RWPE2 (cell line): ENCODE measurements around the gene NTNG1.
A peak's percentile ranks its signal among the peaks of the same experiment; 100 is the strongest.

Experiments used
- ATAC-seq: fragments of 200-7000 bp; cut with Tn5 transposase; 3 replicates; pipeline ENCODE4 v1.9.1; 2021; ENCODE audit warnings: low read depth
- DNase-seq: peaks from one replicate; pipeline ENCODE4 v3.0.0-alpha.2; 2020; ENCODE audit warnings: low spot score
- H3K27ac ChIP-seq: fragments of 450-650 bp; 2 replicates; pipeline ENCODE4 v1.5.1; 2017; ENCODE audit warnings: mild to moderate bottlenecking; ENCODE audit not compliant: poor library complexity, severe bottlenecking
- H3K27me3 ChIP-seq: fragments of 250-450 bp; sonication (Bioruptor Pico); 2 replicates; pipeline ENCODE4 v1.5.1; 2021; ENCODE audit warnings: mild to moderate bottlenecking, moderate library complexity; ENCODE audit not compliant: insufficient read depth, poor library complexity, severe bottlenecking
- H3K36me3 ChIP-seq: fragments of 250-450 bp; sonication (Bioruptor Pico); 2 replicates; pipeline ENCODE4 v1.5.1; 2020; ENCODE audit warnings: low read depth, mild to moderate bottlenecking, moderate library complexity
- H3K4me1 ChIP-seq: fragments of 250-450 bp; sonication (Bioruptor Pico); 2 replicates; pipeline ENCODE4 v1.5.1; 2021; ENCODE audit warnings: mild to moderate bottlenecking, moderate library complexity; ENCODE audit not compliant: insufficient read depth, poor library complexity, severe bottlenecking
- H3K4me3 ChIP-seq: fragments of 250-450 bp; sonication (Bioruptor Pico); 2 replicates; pipeline ENCODE4 v1.5.1; 2021; ENCODE audit warnings: mild to moderate bottlenecking, moderate library complexity; ENCODE audit not compliant: severe bottlenecking
- H3K9me3 ChIP-seq: fragments of 250-450 bp; sonication (Bioruptor Pico); 2 replicates; pipeline ENCODE4 v1.5.1; 2021; ENCODE audit warnings: mild to moderate bottlenecking, moderate library complexity; ENCODE audit not compliant: severe bottlenecking
- TF ChIP-seq, protein P1 (sequence below): fragments of 450-650 bp; IDR thresholded peaks from one replicate; pipeline ENCODE4 v1.5.1; 2017; ENCODE audit warnings: mild to moderate bottlenecking, moderate library complexity; ENCODE audit not compliant: poor library complexity, severe bottlenecking

Gene NTNG1

DNA sequence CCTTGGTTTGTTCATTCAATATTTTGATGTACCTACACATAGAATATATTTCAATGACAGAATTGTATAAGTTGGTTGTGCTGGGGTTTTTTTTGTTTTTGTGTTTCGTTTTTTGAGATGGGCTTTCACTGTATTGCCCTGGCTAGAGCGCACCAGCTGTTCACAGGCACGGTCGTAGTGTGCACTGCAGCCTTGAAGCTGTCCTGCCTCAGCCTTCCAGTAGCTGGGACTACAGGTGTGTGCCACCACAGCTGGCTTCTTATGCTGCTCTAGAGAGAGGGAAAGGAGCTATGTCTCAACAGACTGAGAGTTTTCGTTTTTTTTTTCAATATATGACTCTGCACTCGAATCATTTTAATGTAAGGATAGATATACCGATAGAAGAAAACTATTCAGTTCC, 102.6 kb downstream of the NTNG1 start:
- no peak for DNase-seq
- TF ChIP-seq, protein P1, sequence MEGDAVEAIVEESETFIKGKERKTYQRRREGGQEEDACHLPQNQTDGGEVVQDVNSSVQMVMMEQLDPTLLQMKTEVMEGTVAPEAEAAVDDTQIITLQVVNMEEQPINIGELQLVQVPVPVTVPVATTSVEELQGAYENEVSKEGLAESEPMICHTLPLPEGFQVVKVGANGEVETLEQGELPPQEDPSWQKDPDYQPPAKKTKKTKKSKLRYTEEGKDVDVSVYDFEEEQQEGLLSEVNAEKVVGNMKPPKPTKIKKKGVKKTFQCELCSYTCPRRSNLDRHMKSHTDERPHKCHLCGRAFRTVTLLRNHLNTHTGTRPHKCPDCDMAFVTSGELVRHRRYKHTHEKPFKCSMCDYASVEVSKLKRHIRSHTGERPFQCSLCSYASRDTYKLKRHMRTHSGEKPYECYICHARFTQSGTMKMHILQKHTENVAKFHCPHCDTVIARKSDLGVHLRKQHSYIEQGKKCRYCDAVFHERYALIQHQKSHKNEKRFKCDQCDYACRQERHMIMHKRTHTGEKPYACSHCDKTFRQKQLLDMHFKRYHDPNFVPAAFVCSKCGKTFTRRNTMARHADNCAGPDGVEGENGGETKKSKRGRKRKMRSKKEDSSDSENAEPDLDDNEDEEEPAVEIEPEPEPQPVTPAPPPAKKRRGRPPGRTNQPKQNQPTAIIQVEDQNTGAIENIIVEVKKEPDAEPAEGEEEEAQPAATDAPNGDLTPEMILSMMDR = no peak
- ATAC-seq = no peak
- H3K9me3 ChIP-seq = no peaks in the 10 kb centered on the region
- no peak overlapping the region for H3K27ac ChIP-seq
- H3K36me3 ChIP-seq = no peaks in the 10 kb centered on the region
- H3K27me3 ChIP-seq = no peaks in the 10 kb centered on the region
- no peaks in the 10 kb centered on the region for H3K4me1 ChIP-seq
- H3K4me3 ChIP-seq = no peak overlapping the region

- DNase-seq = no peak
- Histone ChIP-seq H3K27ac (no peak overlapping the region), H3K27me3 (no peaks in the 10 kb centered on the region), H3K4me1 (peaks cover 2% of the 10 kb centered on the region), H3K9me3 (no peaks in the 10 kb centered on the region), H3K4me3 (no peak overlapping the region), H3K36me3 (no peaks in the 10 kb centered on the region)
- TF ChIP-seq, protein P1 = no peak
- no peak for ATAC-seq
Observed at GRCh38 chr1:107244709-107245500, 104.1 kb downstream of the NTNG1 start.

DNA sequence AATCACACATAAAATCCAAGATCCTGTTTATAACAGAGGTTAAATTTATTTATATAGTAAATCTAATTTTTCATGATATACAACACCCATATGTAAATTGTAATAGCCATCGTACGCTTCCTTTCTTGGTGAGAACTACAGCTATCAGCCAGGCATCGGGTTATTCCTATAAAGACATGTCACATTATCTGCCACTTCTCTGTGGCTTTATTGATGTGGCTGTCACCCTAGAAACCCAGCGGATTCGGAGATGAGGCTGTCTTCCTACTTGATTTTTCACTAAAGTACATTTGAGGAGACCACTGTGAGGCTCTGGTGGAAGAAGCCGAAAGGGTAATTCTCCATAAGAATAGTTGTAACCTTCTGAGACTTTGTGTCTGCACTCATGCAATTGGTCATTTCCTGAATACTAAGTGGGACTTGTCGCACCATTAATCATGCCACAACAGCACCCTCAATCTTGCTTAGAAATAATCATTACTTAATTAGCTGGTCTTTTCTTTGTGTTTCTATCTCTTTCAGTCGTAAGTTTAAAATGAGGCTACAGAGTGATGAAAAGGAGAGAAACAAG, 106.0 kb downstream of the NTNG1 start:
- peaks cover 4% of the 10 kb centered on the region for H3K4me1 ChIP-seq
- H3K36me3 ChIP-seq = no peaks in the 10 kb centered on the region
- DNase-seq (no peak), ATAC-seq (no peak)
- H3K9me3 ChIP-seq = no peaks in the 10 kb centered on the region
- no peak overlapping the region for H3K4me3 ChIP-seq
- no peak overlapping the region for H3K27ac ChIP-seq
- TF ChIP-seq, protein P1 = no peak
- no peaks in the 10 kb centered on the region for H3K27me3 ChIP-seq

DNA sequence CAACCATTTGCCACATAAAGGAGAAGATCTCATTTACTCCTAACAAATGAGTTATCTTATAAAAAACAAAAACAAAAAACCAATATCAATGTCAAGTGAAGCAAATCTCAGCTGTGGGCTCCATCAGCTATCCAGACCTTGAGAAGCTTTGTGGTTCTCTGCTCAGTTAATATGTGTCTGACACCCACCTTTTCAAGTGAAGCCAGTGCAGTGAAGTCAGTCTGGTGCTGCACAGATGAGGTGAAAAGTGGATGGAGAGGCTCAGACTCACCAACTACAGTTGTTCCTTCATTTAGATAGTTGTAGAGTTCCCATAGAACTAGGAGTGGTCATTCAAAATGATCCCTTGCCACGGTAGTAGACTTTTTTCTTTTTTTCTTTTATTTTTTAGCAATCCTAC, 106.8 kb downstream of the NTNG1 start:
- TF ChIP-seq, protein P1 = no peak
- no peaks in the 10 kb centered on the region for H3K9me3 ChIP-seq
- no peaks in the 10 kb centered on the region for H3K36me3 ChIP-seq
- H3K4me3 ChIP-seq = no peak overlapping the region
- DNase-seq (no peak), ATAC-seq (no peak)
- H3K27ac ChIP-seq = no peak overlapping the region
- H3K4me1 ChIP-seq = peaks cover 4% of the 10 kb centered on the region
- no peaks in the 10 kb centered on the region for H3K27me3 ChIP-seq

DNA sequence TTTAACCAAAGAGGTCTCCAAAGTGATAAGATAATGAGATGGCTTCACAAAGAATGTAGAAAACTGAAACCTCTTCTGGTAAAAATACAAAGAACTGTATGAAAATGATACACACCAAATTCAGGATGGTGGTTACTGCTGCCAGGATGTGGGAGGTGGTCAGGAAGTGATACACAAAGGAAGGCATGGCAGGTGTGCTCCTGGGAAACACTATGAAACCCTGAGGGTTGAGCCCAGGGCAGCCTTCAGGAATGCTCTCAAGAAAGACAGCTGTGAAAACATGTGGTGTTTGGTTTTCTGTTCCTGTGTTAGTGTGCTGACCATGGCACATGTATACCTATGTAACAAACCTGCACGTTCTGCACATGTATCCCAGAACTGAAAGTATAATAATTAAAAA, 109.3 kb downstream of the NTNG1 start:
- DNase-seq (peak; percentile 59), ATAC-seq (peak; percentile 96)
- no peak overlapping the region for H3K4me3 ChIP-seq
- H3K4me1 ChIP-seq = peaks cover 4% of the 10 kb centered on the region
- H3K27me3 ChIP-seq = no peaks in the 10 kb centered on the region
- H3K36me3 ChIP-seq = no peaks in the 10 kb centered on the region
- H3K27ac ChIP-seq = no peak overlapping the region
- TF ChIP-seq, protein P1 = no peak
- no peaks in the 10 kb centered on the region for H3K9me3 ChIP-seq
